GM18867 (cell line): Measurements from ENCODE around the gene PPP1R26.

Experiments used
- ATAC-seq: cut with Tn5 transposase; IDR thresholded peaks from one replicate; pipeline ENCODE4 v1.9.1; 2021; ENCODE audit warnings: mild to moderate bottlenecking, moderate library complexity; ENCODE audit not compliant: unreplicated experiment

The PPP1R26 gene

GRCh38 chr9:135463140-135463539 lies 16.4 kb upstream of the PPP1R26 start:
- no peak for ATAC-seq

GRCh38 chr9:135464181-135464580 lies 15.4 kb upstream of the PPP1R26 start:
- no peak for ATAC-seq

GRCh38 chr9:135468854-135469521 lies 10.6 kb upstream of the PPP1R26 start:
- ATAC-seq: no peak

- ATAC-seq: no peak
Observed at GRCh38 chr9:135471791-135472640, 7.6 kb upstream of the PPP1R26 start.

- ATAC-seq: no peak
Observed at GRCh38 chr9:135473972-135474543, 5.5 kb upstream of the PPP1R26 start.

- no peak for ATAC-seq
Observed at GRCh38 chr9:135474915-135475314, 4.7 kb upstream of the PPP1R26 start.

- ATAC-seq: no peak
Observed at GRCh38 chr9:135476561-135477355, 2.8 kb upstream of the PPP1R26 start.

- no peak for ATAC-seq
Observed at GRCh38 chr9:135478191-135478590, 1.4 kb upstream of the PPP1R26 start.

GRCh38 chr9:135478829-135479468 lies 633 bp upstream of the PPP1R26 start:
- no peak for ATAC-seq

GRCh38 chr9:135480071-135480939 lies 723 bp downstream of the PPP1R26 start:
- no peak for ATAC-seq

GRCh38 chr9:135480940-135481310 lies 1.3 kb downstream of the PPP1R26 start:
- ATAC-seq: no peak

- no peak for ATAC-seq
Observed at GRCh38 chr9:135482015-135482754, 2.6 kb downstream of the PPP1R26 start.

- ATAC-seq: no peak
Observed at GRCh38 chr9:135484460-135485277, 5.1 kb downstream of the PPP1R26 start.

- no peak for ATAC-seq
Observed at GRCh38 chr9:135485385-135485784, 5.8 kb downstream of the PPP1R26 start.

GRCh38 chr9:135485832-135486231 lies 6.2 kb downstream of the PPP1R26 start:
- ATAC-seq: no peak

GRCh38 chr9:135486267-135487065 lies 6.9 kb downstream of the PPP1R26 start:
- ATAC-seq: no peak

- ATAC-seq: no peak
Observed at GRCh38 chr9:135487281-135488012, 7.9 kb downstream of the PPP1R26 start.
